Epithelial cell of proximal tubule (primary cell): ENCODE measurements around the gene GNAI3. TPM values are rescaled to one million over a fixed set of nuclear protein-coding genes. Genes with fewer than 3 reads are reported as not detected.

Source experiments
- DNase-seq: peaks from one replicate; pipeline ENCODE4 v3.0.0-alpha.2; 2011; ENCODE audit warnings: low read depth
- H3K4me3 ChIP-seq: 2 replicates; pipeline ENCODE4 v1.5.1; 2011; ENCODE audit warnings: low read depth, mild to moderate bottlenecking, low read length
- CTCF ChIP-seq: conservative IDR thresholded peaks from 2 replicates; pipeline ENCODE4 v1.5.1; 2012; ENCODE audit warnings: low read depth, mild to moderate bottlenecking, low read length
- total RNA-seq: library from RNA; depleted of rRNA; stranded (reverse); fragments of >200 nt; gene quantifications from 2 replicates; pipeline ENCODE4 v1.2.3, GENCODE V29; 2015

Gene GNAI3
- total RNA-seq, 1 donor from 2014 or later: 12.7 TPM

DNA sequence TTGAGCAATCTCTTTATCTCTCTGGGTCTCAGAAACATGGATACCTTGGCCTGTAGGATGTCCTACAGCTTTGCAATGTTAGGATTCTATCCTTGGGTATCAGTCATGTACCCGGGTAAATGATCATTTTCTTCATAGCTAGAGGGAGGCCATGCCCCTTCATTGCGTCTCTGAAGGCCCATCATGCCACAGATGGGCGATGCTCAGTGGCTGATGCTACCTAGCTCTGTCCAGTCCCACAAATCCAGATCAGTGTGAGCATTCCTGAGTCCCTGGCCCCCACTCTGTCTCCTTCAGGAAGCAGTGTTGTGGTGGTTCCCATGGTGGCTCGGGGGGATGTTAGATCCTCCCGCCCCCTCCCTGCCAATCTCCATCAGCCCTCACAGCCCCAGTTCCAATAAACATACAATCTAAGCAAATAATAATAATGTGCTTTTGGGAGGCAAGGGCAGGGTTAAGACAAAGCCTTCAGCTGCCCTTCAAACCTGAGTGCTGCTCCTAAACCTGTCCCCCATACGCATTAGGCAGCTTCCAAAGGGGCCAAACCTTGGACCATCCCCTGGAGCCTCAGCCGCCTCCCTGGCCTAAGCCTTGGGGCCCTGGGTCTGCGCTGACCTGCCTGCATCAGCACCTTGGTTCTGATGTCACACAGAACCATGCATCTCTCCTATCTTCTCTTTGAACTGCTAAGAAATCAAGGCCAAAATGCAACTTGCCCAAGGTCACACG, 9.4 kb upstream of the GNAI3 start:
- no peak for DNase-seq
- no peak for TF ChIP-seq CTCF
- H3K4me3 ChIP-seq: no peak overlapping the region

DNA sequence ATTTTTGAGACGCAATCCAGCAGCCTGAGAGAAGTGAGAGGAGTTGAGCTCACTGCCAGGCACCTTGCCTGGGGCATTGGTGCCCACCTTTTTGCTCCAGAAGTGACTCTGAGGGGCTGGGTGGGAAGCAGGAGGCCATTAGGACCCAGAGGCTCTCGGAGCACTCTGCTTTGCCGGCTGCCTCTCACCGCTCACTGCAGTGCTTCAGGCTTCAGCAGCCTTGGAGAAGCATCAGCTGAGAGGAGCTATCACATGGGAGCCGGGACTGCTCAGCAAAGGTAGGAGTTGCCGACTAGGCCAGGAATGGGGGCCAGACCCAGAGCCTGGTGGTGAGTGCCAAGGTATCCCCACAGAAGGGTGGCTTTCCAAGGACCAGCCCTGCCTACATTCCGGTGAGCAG, 8.7 kb upstream of the GNAI3 start, which contains the start of gene GPR61:
TSS of gene GPR61 (plus strand) at position 197 of the 400 bp plus-strand sequence. CDS start 3,151 bp downstream, outside the sequence.
- no peak within 1 kb of the TSS for H3K4me3 ChIP-seq
- TF ChIP-seq CTCF: no peak
- no peak for DNase-seq

GRCh38 chr1:109541102-109541501, 7.3 kb upstream of the GNAI3 start:
- TF ChIP-seq CTCF: no peak
- no peak for DNase-seq
- H3K4me3 ChIP-seq: no peak overlapping the region

- no peak for DNase-seq
- TF ChIP-seq CTCF: no peak
- H3K4me3 ChIP-seq: no peak overlapping the region
Observed at GRCh38 chr1:109542657-109543056, 5.8 kb upstream of the GNAI3 start.

DNA sequence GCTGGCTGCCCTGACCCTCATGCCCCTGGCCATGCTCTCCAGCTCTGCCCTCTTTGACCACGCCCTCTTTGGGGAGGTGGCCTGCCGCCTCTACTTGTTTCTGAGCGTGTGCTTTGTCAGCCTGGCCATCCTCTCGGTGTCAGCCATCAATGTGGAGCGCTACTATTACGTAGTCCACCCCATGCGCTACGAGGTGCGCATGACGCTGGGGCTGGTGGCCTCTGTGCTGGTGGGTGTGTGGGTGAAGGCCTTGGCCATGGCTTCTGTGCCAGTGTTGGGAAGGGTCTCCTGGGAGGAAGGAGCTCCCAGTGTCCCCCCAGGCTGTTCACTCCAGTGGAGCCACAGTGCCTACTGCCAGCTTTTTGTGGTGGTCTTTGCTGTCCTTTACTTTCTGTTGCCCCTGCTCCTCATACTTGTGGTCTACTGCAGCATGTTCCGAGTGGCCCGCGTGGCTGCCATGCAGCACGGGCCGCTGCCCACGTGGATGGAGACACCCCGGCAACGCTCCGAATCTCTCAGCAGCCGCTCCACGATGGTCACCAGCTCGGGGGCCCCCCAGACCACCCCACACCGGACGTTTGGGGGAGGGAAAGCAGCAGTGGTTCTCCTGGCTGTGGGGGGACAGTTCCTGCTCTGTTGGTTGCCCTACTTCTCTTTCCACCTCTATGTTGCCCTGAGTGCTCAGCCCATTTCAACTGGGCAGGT, 5.0 kb upstream of the GNAI3 start:
- TF ChIP-seq CTCF: no peak
- H3K4me3 ChIP-seq: no peak overlapping the region
- no peak for DNase-seq

DNA sequence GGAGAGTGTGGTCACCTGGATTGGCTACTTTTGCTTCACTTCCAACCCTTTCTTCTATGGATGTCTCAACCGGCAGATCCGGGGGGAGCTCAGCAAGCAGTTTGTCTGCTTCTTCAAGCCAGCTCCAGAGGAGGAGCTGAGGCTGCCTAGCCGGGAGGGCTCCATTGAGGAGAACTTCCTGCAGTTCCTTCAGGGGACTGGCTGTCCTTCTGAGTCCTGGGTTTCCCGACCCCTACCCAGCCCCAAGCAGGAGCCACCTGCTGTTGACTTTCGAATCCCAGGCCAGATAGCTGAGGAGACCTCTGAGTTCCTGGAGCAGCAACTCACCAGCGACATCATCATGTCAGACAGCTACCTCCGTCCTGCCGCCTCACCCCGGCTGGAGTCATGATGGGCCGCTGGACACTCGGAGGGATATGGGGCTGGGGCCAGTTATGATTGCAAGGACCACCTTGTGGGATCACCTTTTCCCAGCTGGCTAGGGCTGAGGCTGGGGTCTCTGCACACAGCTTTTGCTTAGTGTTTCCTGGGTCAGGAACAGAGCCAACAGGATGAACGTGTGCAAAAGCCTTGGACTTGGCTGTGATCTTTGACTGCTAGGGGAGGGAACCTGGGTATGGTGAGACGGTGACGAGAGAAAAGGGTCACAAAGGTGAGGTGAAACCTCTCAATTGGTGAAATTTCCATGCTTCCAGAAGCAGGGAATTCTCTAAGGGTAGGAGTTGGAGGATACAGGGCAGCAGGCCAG, 4.3 kb upstream of the GNAI3 start:
- TF ChIP-seq CTCF: no peak
- H3K4me3 ChIP-seq: no peak overlapping the region
- no peak for DNase-seq
